ENCODE measurements around the gene SELENON.

- TF ChIP-seq CTCF (IDR thresholded peaks at IDR 0.05) (no peak), POLR2AphosphoS5 (IDR thresholded peaks at IDR 0.05) (no peak), POLR2A (IDR thresholded peaks at IDR 0.05) (no peak), EP300 (IDR thresholded peaks at IDR 0.05) (no peak)
Measured at GRCh38 chr1:25760871-25761270, 39.1 kb upstream of the SELENON start.
